OCI-LY3 (cell line): ENCODE data around the gene DDX24.

ENCODE experiments used
- H2AFZ ChIP-seq: fragments of 200-600, 300-600 bp; shearing (Covaris generic); 2 replicates; pipeline ENCODE4 v1.6.0; 2014; ENCODE audit warnings: antibody characterized with exemption, low read depth, low read length
- H3K27ac ChIP-seq: fragments of 200-600, 300-600 bp; sonication (generic); 2 replicates; pipeline ENCODE4 v1.5.1; 2014; ENCODE audit warnings: mild to moderate bottlenecking, low read length, moderate library complexity, mixed read lengths
- H3K27me3 ChIP-seq: fragments of 200-600, 300-600 bp; sonication (generic); 2 replicates; pipeline ENCODE4 v1.6.1; 2014; ENCODE audit warnings: low read depth, low read length, mixed read lengths
- H3K36me3 ChIP-seq: fragments of 200-600, 300-600 bp; sonication (generic); replicated peaks from 2 replicates; pipeline ENCODE3; 2014; ENCODE audit warnings: low read depth, low read length, mixed read lengths
- H3K4me1 ChIP-seq: fragments of 300-600, 200-600 bp; sonication (generic); 2 replicates; pipeline ENCODE4 v1.6.1; 2014; ENCODE audit warnings: low read length, mixed read lengths
- H3K4me2 ChIP-seq: fragments of 200-600, 300-600 bp; sonication (generic); 2 replicates; pipeline ENCODE4 v1.6.1; 2014; ENCODE audit warnings: low read length, mixed read lengths
- H3K4me3 ChIP-seq: fragments of 300-600, 200-600 bp; sonication (generic); 2 replicates; pipeline ENCODE4 v1.5.1; 2014; ENCODE audit warnings: antibody characterized with exemption, mild to moderate bottlenecking, low read length, moderate library complexity
- H3K79me2 ChIP-seq: fragments of 300-600, 200-600 bp; shearing (Covaris generic); 2 replicates; pipeline ENCODE4 v1.6.1; 2014; ENCODE audit warnings: mild to moderate bottlenecking, low read length, mixed read lengths
- H3K9ac ChIP-seq: fragments of 300-600, 200-600 bp; shearing (Covaris generic); 2 replicates; pipeline ENCODE4 v1.6.0; 2014; ENCODE audit warnings: mild to moderate bottlenecking, low read length, moderate library complexity
- H3K9me3 ChIP-seq: fragments of 200-600, 300-600 bp; shearing (Covaris generic); 2 replicates; pipeline ENCODE4 v1.6.1; 2014; ENCODE audit warnings: low read length, mixed read lengths; ENCODE audit not compliant: insufficient read depth
- H4K20me1 ChIP-seq: fragments of 200-600, 300-600 bp; sonication (generic); 2 replicates; pipeline ENCODE4 v1.6.1; 2016; ENCODE audit warnings: low read length, mixed read lengths; ENCODE audit not compliant: insufficient read depth
- EZH2phosphoT487 ChIP-seq: fragments of 200-600 bp; shearing (Covaris generic); IDR thresholded peaks from 2 replicates; pipeline ENCODE4 v1.6.1; 2018; ENCODE audit warnings: antibody characterized with exemption, mixed run types, low read depth
- TF ChIP-seq, protein P1 (sequence below): fragments of 200-600, 300-600 bp; sonication (generic); IDR thresholded peaks from 2 replicates; pipeline ENCODE4 v1.5.1; 2014; ENCODE audit warnings: antibody characterized with exemption, low read length, low read depth

Gene DDX24

DNA sequence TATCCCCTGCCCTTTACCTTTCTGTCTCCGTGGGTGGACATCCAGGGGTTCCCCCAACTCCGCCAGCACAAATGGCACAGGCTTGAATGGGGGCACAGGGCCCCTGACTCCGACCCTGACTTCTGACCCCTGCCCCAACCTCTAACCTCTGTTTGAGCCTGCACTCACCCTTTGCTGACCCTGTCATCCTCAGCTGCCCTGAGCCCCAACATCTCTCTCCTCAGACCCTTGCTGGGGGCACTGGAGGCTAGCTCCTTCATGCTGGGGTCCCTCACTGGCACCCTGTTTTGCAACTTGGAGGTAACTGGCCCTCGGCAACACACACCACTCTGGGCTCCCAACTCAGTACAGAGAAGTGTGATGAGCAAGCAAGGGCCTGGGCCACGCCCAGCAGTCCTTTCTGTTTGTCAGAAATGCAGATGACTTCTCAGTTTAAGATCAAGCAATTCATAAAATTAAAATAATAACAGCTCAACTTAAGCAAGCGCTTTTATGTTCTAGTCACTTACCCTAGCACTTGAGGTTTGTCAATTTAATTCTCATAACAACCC lies 31.6 kb upstream of the DDX24 start:
- no peak for TF ChIP-seq EZH2phosphoT487
- TF ChIP-seq, protein P1, sequence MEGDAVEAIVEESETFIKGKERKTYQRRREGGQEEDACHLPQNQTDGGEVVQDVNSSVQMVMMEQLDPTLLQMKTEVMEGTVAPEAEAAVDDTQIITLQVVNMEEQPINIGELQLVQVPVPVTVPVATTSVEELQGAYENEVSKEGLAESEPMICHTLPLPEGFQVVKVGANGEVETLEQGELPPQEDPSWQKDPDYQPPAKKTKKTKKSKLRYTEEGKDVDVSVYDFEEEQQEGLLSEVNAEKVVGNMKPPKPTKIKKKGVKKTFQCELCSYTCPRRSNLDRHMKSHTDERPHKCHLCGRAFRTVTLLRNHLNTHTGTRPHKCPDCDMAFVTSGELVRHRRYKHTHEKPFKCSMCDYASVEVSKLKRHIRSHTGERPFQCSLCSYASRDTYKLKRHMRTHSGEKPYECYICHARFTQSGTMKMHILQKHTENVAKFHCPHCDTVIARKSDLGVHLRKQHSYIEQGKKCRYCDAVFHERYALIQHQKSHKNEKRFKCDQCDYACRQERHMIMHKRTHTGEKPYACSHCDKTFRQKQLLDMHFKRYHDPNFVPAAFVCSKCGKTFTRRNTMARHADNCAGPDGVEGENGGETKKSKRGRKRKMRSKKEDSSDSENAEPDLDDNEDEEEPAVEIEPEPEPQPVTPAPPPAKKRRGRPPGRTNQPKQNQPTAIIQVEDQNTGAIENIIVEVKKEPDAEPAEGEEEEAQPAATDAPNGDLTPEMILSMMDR, result no peak
- no peaks in the 10 kb centered on the region for H3K4me1 ChIP-seq
- H3K9me3 ChIP-seq, result no peaks in the 10 kb centered on the region
- 0 out of 2 replicates have a peak, but pooled peaks cover 4% of the 10 kb centered on the region for H3K27me3 ChIP-seq
- H3K9ac ChIP-seq, result no peak overlapping the region
- H3K4me3 ChIP-seq, result no peak overlapping the region
- H3K4me2 ChIP-seq, result no peak overlapping the region
- H3K36me3 ChIP-seq, result no peaks in the 10 kb centered on the region
- H4K20me1 ChIP-seq, result no peaks in the 10 kb centered on the region
- H3K27ac ChIP-seq, result no peak overlapping the region
- no peak overlapping the region for H2AFZ ChIP-seq
- H3K79me2 ChIP-seq, result no peaks in the 10 kb centered on the region

GRCh38 chr14:94111276-94112095 lies 30.5 kb upstream of the DDX24 start:
- no peak overlapping the region for H3K9ac ChIP-seq
- no peak overlapping the region for H2AFZ ChIP-seq

GRCh38 chr14:94110552-94111181 lies 29.7 kb upstream of the DDX24 start, which contains the start of gene IFI27:
Gene IFI27 (plus strand): TSS chr14:94110736.
- Histone ChIP-seq H3K4me3 (no peak within 1 kb of the TSS), H3K4me1 (no peaks in the 10 kb centered on the region), H2AFZ (no peak within 1 kb of the TSS), H3K4me2 (no peak within 1 kb of the TSS), H3K36me3 (no peaks in the 10 kb centered on the region), H3K9ac (no peak within 1 kb of the TSS), H3K79me2 (no peaks in the 10 kb centered on the region), H4K20me1 (no peaks in the 10 kb centered on the region), H3K27ac (no peak within 1 kb of the TSS), H3K27me3 (0 out of 2 replicates have a peak, but pooled peaks cover 4% of the 10 kb centered on the region), H3K9me3 (no peaks in the 10 kb centered on the region)
- no peak for TF ChIP-seq EZH2phosphoT487
- TF ChIP-seq, protein P1, result no peak

More at GRCh38 chr14:94111276-94112095, 30.5 kb upstream of the DDX24 start:
- TF ChIP-seq, protein P1, result no peak
- H3K36me3 ChIP-seq, result no peaks in the 10 kb centered on the region
- H4K20me1 ChIP-seq, result no peaks in the 10 kb centered on the region
- no peaks in the 10 kb centered on the region for H3K9me3 ChIP-seq
- H3K79me2 ChIP-seq, result no peaks in the 10 kb centered on the region
- H3K4me2 ChIP-seq, result no peak overlapping the region
- H3K4me1 ChIP-seq, result no peaks in the 10 kb centered on the region
- H3K27ac ChIP-seq, result no peak overlapping the region
- no peak overlapping the region for H3K4me3 ChIP-seq
- 0 out of 2 replicates have a peak, but pooled peaks cover 4% of the 10 kb centered on the region for H3K27me3 ChIP-seq

GRCh38 chr14:94109915-94110250 lies 28.9 kb upstream of the DDX24 start:
- H3K27me3 ChIP-seq, result 0 out of 2 replicates have a peak, but pooled peaks cover 4% of the 10 kb centered on the region
- H2AFZ ChIP-seq, result no peak overlapping the region
- no peak overlapping the region for H3K27ac ChIP-seq
- H3K36me3 ChIP-seq, result no peaks in the 10 kb centered on the region
- no peak for TF ChIP-seq EZH2phosphoT487
- TF ChIP-seq, protein P1, result no peak
- H3K4me3 ChIP-seq, result no peak overlapping the region
- no peak overlapping the region for H3K9ac ChIP-seq
- no peaks in the 10 kb centered on the region for H3K9me3 ChIP-seq
- no peaks in the 10 kb centered on the region for H3K79me2 ChIP-seq
- H3K4me2 ChIP-seq, result no peak overlapping the region
- H3K4me1 ChIP-seq, result no peaks in the 10 kb centered on the region
- H4K20me1 ChIP-seq, result no peaks in the 10 kb centered on the region
